ENCODE data around the gene FES. TPM values are rescaled to one million over a fixed set of nuclear protein-coding genes. Genes with fewer than 3 reads are reported as not detected.

FES gene
- total and polyA plus RNA-seq, 2 of the 13 experiments (the other 11 are each of a cell fraction or from before 2014, with no cell fraction given) = 4.0 to 9.5 TPM

DNA sequence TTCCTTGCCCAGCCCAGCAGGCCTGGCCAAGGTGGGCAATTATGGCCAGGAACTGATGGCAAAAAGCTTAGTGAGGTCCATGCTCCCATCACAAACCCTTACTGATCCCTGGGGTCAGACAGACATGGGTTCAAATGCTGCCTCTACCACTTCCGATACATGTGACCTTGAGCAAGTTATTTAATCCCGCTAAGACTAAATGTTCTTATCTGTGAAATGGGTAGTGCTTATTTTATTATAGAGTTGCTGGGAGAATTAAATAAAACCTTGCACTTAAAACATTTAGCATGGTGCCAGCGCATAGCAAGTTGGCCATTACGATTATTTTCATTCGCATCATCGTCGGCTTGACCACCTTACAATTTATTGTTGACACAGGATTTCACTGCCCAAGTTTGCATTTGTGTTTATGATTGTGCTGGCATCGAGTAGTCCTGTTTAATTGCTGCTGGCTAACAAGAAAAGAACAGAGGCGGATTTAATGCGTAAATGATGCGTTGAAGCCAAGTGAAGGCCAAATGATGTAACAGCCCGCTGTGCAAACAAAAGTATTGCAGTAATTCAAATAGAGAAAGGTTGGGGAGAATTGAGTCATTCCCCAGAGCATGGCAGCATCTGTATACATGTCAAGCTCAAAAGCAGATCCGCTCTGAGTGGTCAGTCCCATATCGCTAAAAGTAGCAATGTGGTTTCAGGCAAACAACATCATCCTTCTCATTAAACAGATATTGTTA, 23.2 kb upstream of the FES start (continued):
- peak; percentile 51; the same call in 1 of the 2 replicates for TF ChIP-seq HDAC1 (CRISPR knock-in tag; IDR thresholded peaks at IDR 0.05)
- TF ChIP-seq, protein P1, sequence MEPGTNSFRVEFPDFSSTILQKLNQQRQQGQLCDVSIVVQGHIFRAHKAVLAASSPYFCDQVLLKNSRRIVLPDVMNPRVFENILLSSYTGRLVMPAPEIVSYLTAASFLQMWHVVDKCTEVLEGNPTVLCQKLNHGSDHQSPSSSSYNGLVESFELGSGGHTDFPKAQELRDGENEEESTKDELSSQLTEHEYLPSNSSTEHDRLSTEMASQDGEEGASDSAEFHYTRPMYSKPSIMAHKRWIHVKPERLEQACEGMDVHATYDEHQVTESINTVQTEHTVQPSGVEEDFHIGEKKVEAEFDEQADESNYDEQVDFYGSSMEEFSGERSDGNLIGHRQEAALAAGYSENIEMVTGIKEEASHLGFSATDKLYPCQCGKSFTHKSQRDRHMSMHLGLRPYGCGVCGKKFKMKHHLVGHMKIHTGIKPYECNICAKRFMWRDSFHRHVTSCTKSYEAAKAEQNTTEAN (CRISPR knock-in tag; conservative IDR thresholded peaks at IDR 0.05) = peak; percentile 18; the same call in 1 of the 2 replicates
- TF ChIP-seq, protein P2, sequence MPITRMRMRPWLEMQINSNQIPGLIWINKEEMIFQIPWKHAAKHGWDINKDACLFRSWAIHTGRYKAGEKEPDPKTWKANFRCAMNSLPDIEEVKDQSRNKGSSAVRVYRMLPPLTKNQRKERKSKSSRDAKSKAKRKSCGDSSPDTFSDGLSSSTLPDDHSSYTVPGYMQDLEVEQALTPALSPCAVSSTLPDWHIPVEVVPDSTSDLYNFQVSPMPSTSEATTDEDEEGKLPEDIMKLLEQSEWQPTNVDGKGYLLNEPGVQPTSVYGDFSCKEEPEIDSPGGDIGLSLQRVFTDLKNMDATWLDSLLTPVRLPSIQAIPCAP (CRISPR knock-in tag; IDR thresholded peaks at IDR 0.05; ENCODE audit: low read depth) = no peak
- TF ChIP-seq, protein P3, sequence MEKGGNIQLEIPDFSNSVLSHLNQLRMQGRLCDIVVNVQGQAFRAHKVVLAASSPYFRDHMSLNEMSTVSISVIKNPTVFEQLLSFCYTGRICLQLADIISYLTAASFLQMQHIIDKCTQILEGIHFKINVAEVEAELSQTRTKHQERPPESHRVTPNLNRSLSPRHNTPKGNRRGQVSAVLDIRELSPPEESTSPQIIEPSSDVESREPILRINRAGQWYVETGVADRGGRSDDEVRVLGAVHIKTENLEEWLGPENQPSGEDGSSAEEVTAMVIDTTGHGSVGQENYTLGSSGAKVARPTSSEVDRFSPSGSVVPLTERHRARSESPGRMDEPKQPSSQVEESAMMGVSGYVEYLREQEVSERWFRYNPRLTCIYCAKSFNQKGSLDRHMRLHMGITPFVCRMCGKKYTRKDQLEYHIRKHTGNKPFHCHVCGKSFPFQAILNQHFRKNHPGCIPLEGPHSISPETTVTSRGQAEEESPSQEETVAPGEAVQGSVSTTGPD (CRISPR knock-in tag; IDR thresholded peaks at IDR 0.05) = no peak
- TF ChIP-seq MIER3 (CRISPR knock-in tag; IDR thresholded peaks at IDR 0.05; ENCODE audit: borderline replicate concordance) = peak; percentile 78; the same call in 1 of the 2 replicates
- peak; percentile 19; the same call in 1 of the 2 replicates for TF ChIP-seq SMC3 (IDR thresholded peaks at IDR 0.05; ENCODE audit: low read length)
- TF ChIP-seq PHF21A (CRISPR knock-in tag; IDR thresholded peaks at IDR 0.05) = peak; percentile 67; the same call in 1 of the 2 replicates
- TF ChIP-seq, protein P4, sequence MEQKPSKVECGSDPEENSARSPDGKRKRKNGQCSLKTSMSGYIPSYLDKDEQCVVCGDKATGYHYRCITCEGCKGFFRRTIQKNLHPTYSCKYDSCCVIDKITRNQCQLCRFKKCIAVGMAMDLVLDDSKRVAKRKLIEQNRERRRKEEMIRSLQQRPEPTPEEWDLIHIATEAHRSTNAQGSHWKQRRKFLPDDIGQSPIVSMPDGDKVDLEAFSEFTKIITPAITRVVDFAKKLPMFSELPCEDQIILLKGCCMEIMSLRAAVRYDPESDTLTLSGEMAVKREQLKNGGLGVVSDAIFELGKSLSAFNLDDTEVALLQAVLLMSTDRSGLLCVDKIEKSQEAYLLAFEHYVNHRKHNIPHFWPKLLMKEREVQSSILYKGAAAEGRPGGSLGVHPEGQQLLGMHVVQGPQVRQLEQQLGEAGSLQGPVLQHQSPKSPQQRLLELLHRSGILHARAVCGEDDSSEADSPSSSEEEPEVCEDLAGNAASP (CRISPR knock-in tag; IDR thresholded peaks at IDR 0.05; ENCODE audit: borderline replicate concordance) = peak; percentile 77
- TF ChIP-seq ZNF556 (CRISPR knock-in tag; IDR thresholded peaks at IDR 0.05; ENCODE audit: borderline replicate concordance) = no peak; the same call in 1 of the 2 replicates
- peak; percentile 83; the same call in 1 of the 2 replicates for TF ChIP-seq ZHX1 (CRISPR knock-in tag; IDR thresholded peaks at IDR 0.05; ENCODE audit: low read depth)
- peak; percentile 58; the same call in 1 of the 2 replicates for TF ChIP-seq NR2C2 (CRISPR knock-in tag; IDR thresholded peaks at IDR 0.05; ENCODE audit: borderline replicate concordance)
- TF ChIP-seq ZNF644 (CRISPR knock-in tag; IDR thresholded peaks at IDR 0.05; ENCODE audit: low read depth) = peak; percentile 80
- TF ChIP-seq ELF3 (CRISPR knock-in tag; IDR thresholded peaks at IDR 0.05) = peak; percentile 70
- TF ChIP-seq, protein P5, sequence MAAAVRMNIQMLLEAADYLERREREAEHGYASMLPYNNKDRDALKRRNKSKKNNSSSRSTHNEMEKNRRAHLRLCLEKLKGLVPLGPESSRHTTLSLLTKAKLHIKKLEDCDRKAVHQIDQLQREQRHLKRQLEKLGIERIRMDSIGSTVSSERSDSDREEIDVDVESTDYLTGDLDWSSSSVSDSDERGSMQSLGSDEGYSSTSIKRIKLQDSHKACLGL (CRISPR knock-in tag; IDR thresholded peaks at IDR 0.05) = no peak
- TF ChIP-seq YEATS2 (CRISPR knock-in tag; IDR thresholded peaks at IDR 0.05; ENCODE audit: borderline replicate concordance) = peak; percentile 26; the same call in 1 of the 2 replicates
- TF ChIP-seq KAT2B (IDR thresholded peaks at IDR 0.05; ENCODE audit: borderline replicate concordance, low read depth, low read length) = no peak
- TF ChIP-seq ETV6 (CRISPR knock-in tag; conservative IDR thresholded peaks at IDR 0.05) = no peak
- no peak for TF ChIP-seq MTERF4 (CRISPR knock-in tag; IDR thresholded peaks at IDR 0.05)
- TF ChIP-seq CREB1 (IDR thresholded peaks at IDR 0.05) = peak; percentile 39; the same call in 1 of the 2 replicates
- TF ChIP-seq CREB1 (CRISPR knock-in tag; IDR thresholded peaks at IDR 0.05) = peak; percentile 79

Measured in HepG2 (cell line).